GM12878 (cell line): Measurements from ENCODE around the gene CHD1. TPM values are rescaled to one million over a fixed set of nuclear protein-coding genes. Genes with fewer than 3 reads are reported as not detected.
A peak's percentile ranks its signal among the peaks of the same experiment; 100 is the strongest.

ENCODE experiments used
- ATAC-seq: fragments of 200-7000 bp; cut with Tn5 transposase; 3 replicates; pipeline ENCODE4 v1.9.1; 2020; ENCODE audit warnings: mild to moderate bottlenecking, moderate library complexity
- BruUV-seq: library from RNA; stranded (reverse); fragments of 400-500 nt; replicated peaks from 2 replicates; lab custom pipeline; 2021; lab: Mats Ljungman, UMichigan
- CTCF ChIA-PET: fragments of 300-600 bp; sonication (Branson Sonifier 250); formaldehyde crosslinking; extraction: SDS; loops from one replicate; lab custom pipeline; 2021; ENCODE audit warnings: inconsistent platforms; lab: Yijun Ruan, JAX
- POLR2A ChIA-PET: fragments of 350-600 bp; formaldehyde crosslinking; extraction: SDS; loops from one replicate; lab custom pipeline; 2021; ENCODE audit warnings: inconsistent platforms; lab: Charles Lee
- RAD21 ChIA-PET: fragments of 300-600 bp; sonication (Branson Sonifier 250); formaldehyde crosslinking; loops from one replicate; lab custom pipeline; 2023; ENCODE audit warnings: antibody characterized with exemption; ENCODE audit not compliant: unreplicated experiment; lab: Charles Lee
- SMC1A ChIA-PET: fragments of 300-600 bp; sonication (Branson Sonifier 250); formaldehyde crosslinking; loops from one replicate; lab custom pipeline; 2023; ENCODE audit not compliant: unreplicated experiment, uncharacterized antibody; lab: Charles Lee
- DNase-seq: peaks from one replicate; pipeline ENCODE4 v3.0.0-alpha.2; 2011; ENCODE audit warnings: low read depth, low spot score
- FAIRE-seq: peaks from 3 replicates; lab custom pipeline; 2011; peaks lifted over from hg19 to GRCh38; lab: Jason Lieb, UNC
- H2AFZ ChIP-seq: 2 replicates; pipeline ENCODE4 v1.6.0; 2011; ENCODE audit warnings: low read depth, low read length, control low read depth; ENCODE audit not compliant: control insufficient read depth
- H3K27ac ChIP-seq: 2 replicates; pipeline ENCODE4 v1.5.1; 2011; ENCODE audit warnings: control low read depth; ENCODE audit not compliant: control insufficient read depth, insufficient read depth
- H3K27me3 ChIP-seq, 2 experiments: replicated peaks in 1 of 2; 2 replicates each; pipeline versions ENCODE4 v1.6.0 to v1.6.1; 2011; ENCODE audit warnings: low read length in 1 of 2; ENCODE audit not compliant: control insufficient read depth in 2 of 2, insufficient read depth in 2 of 2
- H3K36me3 ChIP-seq, 2 experiments: 2 replicates each; pipeline ENCODE4 v1.5.1; 2011; ENCODE audit warnings: low read length in 1 of 2; ENCODE audit not compliant: control insufficient read depth in 2 of 2, insufficient read depth in 2 of 2
- H3K4me1 ChIP-seq: 2 replicates; pipeline ENCODE4 v1.6.1; 2011; ENCODE audit warnings: mild to moderate bottlenecking, low read length, moderate library complexity, mixed read lengths; ENCODE audit not compliant: control insufficient read depth, insufficient read depth
- H3K4me2 ChIP-seq: 2 replicates; pipeline ENCODE4 v1.6.0; 2011; ENCODE audit warnings: control low read depth; ENCODE audit not compliant: control insufficient read depth, insufficient read depth
- H3K4me3 ChIP-seq: fragments of 200-600 bp; sonication (generic); 2 replicates; pipeline ENCODE4 v1.5.1; 2016
- H3K79me2 ChIP-seq: 2 replicates; pipeline ENCODE4 v1.6.0; 2011; ENCODE audit warnings: low read length; ENCODE audit not compliant: control insufficient read depth, insufficient read depth
- H3K9ac ChIP-seq: 2 replicates; pipeline ENCODE4 v1.8.0; 2011; ENCODE audit warnings: low read length, control low read depth, mixed read lengths; ENCODE audit not compliant: control insufficient read depth, insufficient read depth
- H3K9me3 ChIP-seq: replicated peaks from 3 replicates; pipeline ENCODE4 v1.5.1; 2011; ENCODE audit warnings: mild to moderate bottlenecking, low read length; ENCODE audit not compliant: control insufficient read depth, insufficient read depth
- H4K20me1 ChIP-seq: 2 replicates; pipeline ENCODE4 v1.6.0; 2011; ENCODE audit not compliant: control insufficient read depth, insufficient read depth
- BACH1 ChIP-seq: fragments of 450-650 bp; IDR thresholded peaks from 2 replicates; pipeline ENCODE4 v1.6.1; 2017; ENCODE audit warnings: mild to moderate bottlenecking, borderline replicate concordance
- CTCF ChIP-seq, 3 experiments: IDR thresholded peaks in 2 of 3; conservative IDR thresholded peaks in 1 of 3; 2 replicates each; pipeline ENCODE4 v1.5.1; 2011; ENCODE audit warnings: low read depth in 3 of 3, low read length in 3 of 3, mild to moderate bottlenecking in 3 of 3, control low read depth in 2 of 3, moderate library complexity in 2 of 3, inconsistent platforms in 1 of 3, mixed read lengths in 1 of 3; ENCODE audit not compliant: control insufficient read depth in 2 of 3, insufficient read depth in 1 of 3; ENCODE audit errors: extremely low read depth in 1 of 3
- NKRF ChIP-seq: fragments of 450-650 bp; conservative IDR thresholded peaks from 2 replicates; pipeline ENCODE4 v1.6.1; 2017; ENCODE audit warnings: mild to moderate bottlenecking, moderate library complexity
- RAD21 ChIP-seq: IDR thresholded peaks from 2 replicates; pipeline ENCODE4 v1.6.1; 2011; ENCODE audit warnings: mild to moderate bottlenecking, low read depth, low read length, moderate library complexity; ENCODE audit not compliant: insufficient read depth
- WGBS: methylation state at CpG from one replicate; pipeline ENCODE4 v1.1.6; 2016; ENCODE audit warnings: low lambda C conversion rate; ENCODE audit not compliant: insufficient replicate concordance, insufficient coverage; ENCODE audit errors: missing lambda C conversion rate; 5-methylcytosine and 5-hydroxymethylcytosine counted together
- in situ Hi-C: fragments of 300-500 bp; cut with MboI; formaldehyde crosslinking; loops from 9 replicates; pipeline ENCODE4 v1.14.3; 2018; ENCODE audit warnings: mixed read lengths
- intact Hi-C: fragments of 100-400 bp; cut with micrococcal nuclease; formaldehyde crosslinking; loops from one replicate; pipeline ENCODE4 v1.14.2; 2022; ENCODE audit not compliant: unreplicated experiment
- polyA plus RNA-seq, 11 experiments: library from polyadenylated mRNA; depleted of rRNA in 4 of 11; unstranded in 6 of 11; stranded (reverse) in 5 of 11; fragments of >200 nt; fragmentation: Nextera tagmentation in 4 of 11; fragmentation: Illumina TruSeq in 1 of 11; extraction: Ambion mirVana in 4 of 11; extraction: Trizol in 1 of 11; gene quantifications; 1 replicate in 1 of 11; 2 replicates in 10 of 11; pipeline versions ENCODE4 v1.2.1 to v1.2.3, GENCODE V29; 2011 to 2016; ENCODE audit warnings: inconsistent platforms in 2 of 11, missing spikeins in 2 of 11, low read depth in 1 of 11
- total RNA-seq, 4 experiments: library from RNA; depleted of rRNA in 3 of 4; stranded (reverse); fragments of >200 nt in 3 of 4; fragmentation: Illumina TruSeq in 1 of 4; extraction: Trizol in 1 of 4; gene quantifications; 2 replicates each; pipeline versions ENCODE4 v1.2.1 to v1.2.3, GENCODE V29; 2013 to 2021

CHD1 gene
- total and polyA plus RNA-seq, 10 of the 15 experiments (the other 5 are each of a cell fraction or from before 2014, with no cell fraction given), result 25.5 to 158 (median 50.5) TPM

DNA sequence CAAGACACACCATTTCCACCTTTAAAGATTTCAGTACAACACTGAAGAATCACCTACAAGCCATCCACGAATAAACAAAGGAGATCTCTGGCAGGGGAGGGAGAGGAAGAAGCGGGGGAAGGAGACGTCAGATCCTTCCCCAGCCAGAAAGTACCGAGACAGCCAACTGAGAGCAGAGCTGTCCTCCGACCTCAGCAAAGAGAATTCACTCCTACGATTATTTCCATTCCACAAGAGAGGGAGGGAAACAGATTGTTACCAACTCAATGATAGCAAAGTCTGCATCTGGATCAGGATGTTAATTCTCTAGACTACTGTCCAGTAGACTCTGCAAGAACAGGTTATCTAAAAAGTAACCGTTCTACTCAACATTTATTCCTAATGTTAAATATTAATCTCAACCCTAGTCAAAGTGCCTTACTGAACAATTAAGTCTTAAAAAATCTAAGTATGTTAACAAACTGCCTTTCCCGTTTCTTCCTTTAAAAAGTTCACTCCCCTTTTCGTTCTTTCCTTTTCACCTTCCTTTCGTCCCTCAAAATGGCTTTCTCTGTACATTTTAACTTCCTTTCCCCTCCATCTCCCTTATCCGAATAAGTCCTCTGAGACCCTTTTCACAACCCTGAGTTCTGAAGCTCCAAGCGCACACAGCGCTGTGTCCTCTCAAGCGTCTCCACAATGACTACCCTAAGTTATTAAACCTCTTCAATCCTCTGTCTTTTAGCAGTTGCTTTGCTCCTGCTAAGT lies 1.4 kb downstream of the CHD1 start (continued):
- TF ChIP-seq NKRF, result 0 out of 2 replicates have a peak, but pooled peaks have one; percentile 26
- TF ChIP-seq RAD21, result no peak
- TF ChIP-seq, all 136 proteins: peak for 24

GRCh38 chr5:98923966-98924365 lies 4.8 kb downstream of the CHD1 start:
- Histone ChIP-seq H3K9ac (no peak overlapping the region), H2AFZ (no peak overlapping the region), H4K20me1 (no peaks in the 10 kb centered on the region), H3K27me3 (no peaks in the 10 kb centered on the region), H3K27ac (no peak overlapping the region), H3K9me3 (no peaks in the 10 kb centered on the region; the same call in 2 of the 3 replicates), H3K4me2 (peak overlapping the region; percentile 33; the same call in 1 of the 2 replicates), H3K4me3 (no peak overlapping the region), H3K36me3 (peaks cover 2 to 29% of the 10 kb centered on the region in 2 experiments; a peak in 2 of 4 replicates), H3K4me1 (no peaks in the 10 kb centered on the region), H3K79me2 (peaks cover 93% of the 10 kb centered on the region)
- no peak for DNase-seq
- intact Hi-C loops, result loop anchor here (10.0 kb wide), 1 partner anchor 1739 kb away; the partner anchor contains the start of gene RIOK2
- TF ChIP-seq BACH1 (no peak), CTCF (IDR thresholded peaks at IDR 0.05 in 2 of 3, conservative IDR thresholded peaks at IDR 0.05 in 1 of 3; ENCODE audit: control insufficient read depth in 2 of 3, extremely low read depth in 1 of 3, insufficient read depth in 1 of 3, low read depth in 3 of 3, low read length in 3 of 3) (peak in 1 of 3 experiments; percentile 3; a peak in 1 of 6 replicates)
- in situ Hi-C loops, result no loop called here
- 73% methylated on average over 3 of the region's 3 CpGs for WGBS
- RAD21 ChIA-PET, result interaction anchor here (1.2 to 1.8 kb wide), 3 partner anchors 11 to 135 kb away, joined by 4 to 9 read pairs (median 5); no protein-coding TSS in a partner anchor
- SMC1A ChIA-PET, result interaction anchor here (0.7 to 2.3 kb wide), 8 partner anchors 10 to 135 kb away, joined by 3 to 10 read pairs (median 4); no protein-coding TSS in a partner anchor
- CTCF ChIA-PET, result interaction anchor here (0.6 to 4.3 kb wide), 10 partner anchors 9 to 136 kb away, joined by 3 to 20 read pairs (median 4); no protein-coding TSS in a partner anchor
- no TSS peak for BruUV-seq
- no peak for ATAC-seq
- POLR2A ChIA-PET, result interaction anchor here (0.5 to 1.4 kb wide), 6 partner anchors 10 to 995 kb away, joined by 3 to 5 read pairs (median 4); no protein-coding TSS in a partner anchor
- FAIRE-seq, result no peak
